Colonic mucosa (tissue), 4 donors: ENCODE data around the gene THADA. TPM values are rescaled to one million over a fixed set of nuclear protein-coding genes. Genes with fewer than 3 reads are reported as not detected.
A peak's percentile ranks its signal among the peaks of the same experiment; 100 is the strongest.
"Not testable (repeated sequence)": the region's sequence is repeated elsewhere in the genome, so short reads cannot be mapped to it uniquely, and the experiment has no call there.

ENCODE experiments used
- DNase-seq: peaks from one replicate; pipeline ENCODE4 v3.0.0-alpha.2; 2020
- H3K27ac ChIP-seq: fragments of 200-600 bp; one replicate; pipeline ENCODE4 v1.8.0; 2021
- H3K27me3 ChIP-seq: fragments of 200-600 bp; one replicate; pipeline ENCODE4 v1.8.0; 2021
- H3K36me3 ChIP-seq: fragments of 200-600 bp; one replicate; pipeline ENCODE4 v1.8.0; 2021
- H3K4me1 ChIP-seq: fragments of 200-600 bp; one replicate; pipeline ENCODE4 v1.8.0; 2021; ENCODE audit warnings: mild to moderate bottlenecking
- H3K4me3 ChIP-seq: fragments of 200-600 bp; one replicate; pipeline ENCODE4 v1.8.0; 2021
- H3K9ac ChIP-seq, 2 donors: one replicate each; pipeline ENCODE4 v1.7.0; 2013; ENCODE audit warnings: control low read depth in 2 of 2, low read depth in 2 of 2, low read length in 2 of 2
- H3K9me3 ChIP-seq: fragments of 200-600 bp; one replicate; pipeline ENCODE4 v1.8.0; 2021
- intact Hi-C: fragments of 100-400 bp; cut with DNase I; formaldehyde crosslinking; loops from one replicate; pipeline ENCODE4 v1.14.1; 2022
- total RNA-seq, 2 donors: library from RNA; stranded (reverse); fragmentation: NEBNext Ultra II Directional in 1 of 2; extraction: Animal tissue kit (Norgen Biotek cat#: 25700) in 1 of 2; gene quantifications; one replicate each; pipeline ENCODE4 v1.2.1, GENCODE V29; 2021
- TF ChIP-seq, protein P1 (sequence below): fragments of 200-600 bp; IDR thresholded peaks from one replicate; pipeline ENCODE4 v1.8.0; 2022; ENCODE audit warnings: antibody characterized with exemption, mild to moderate bottlenecking
- donor health status: healthy.
- donor health status: DM: no; HTN: no; CAD: no.
- donor health status: DM: no; HTN: no; CAD: no.

THADA gene
- total RNA-seq, 2 donors from 2014 or later: 14.6 to 31.4 TPM

DNA sequence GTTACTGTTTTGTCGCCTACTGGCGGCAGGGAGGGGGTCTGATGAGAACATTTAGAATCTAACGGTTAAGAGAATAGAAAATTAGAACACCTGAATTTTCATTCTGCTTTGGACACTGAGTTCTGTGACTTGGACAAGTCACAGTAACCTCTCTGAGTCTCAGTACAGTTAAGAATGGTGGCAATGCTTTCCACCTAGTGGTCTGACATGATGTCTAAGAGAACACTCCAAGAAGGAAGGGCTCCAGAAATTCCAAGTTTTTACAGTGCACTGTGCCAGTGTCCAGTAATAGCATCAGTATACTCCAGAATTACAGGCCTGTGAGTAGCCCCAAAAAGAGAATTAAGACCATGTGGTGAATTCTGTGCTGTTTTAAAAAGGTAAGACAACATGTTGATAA lies 195.3 kb downstream of the THADA start:
- Histone ChIP-seq H3K36me3 (no peaks in the 10 kb centered on the region), H3K27me3 (no peaks in the 10 kb centered on the region), H3K4me1 (no peaks in the 10 kb centered on the region), H3K27ac (peak overlapping the region; percentile 20), H3K9me3 (no peaks in the 10 kb centered on the region), H3K9ac (no peak overlapping the region), H3K4me3 (no peak overlapping the region)
- intact Hi-C loops: no loop called here
- no peak for DNase-seq
- TF ChIP-seq, protein P1, sequence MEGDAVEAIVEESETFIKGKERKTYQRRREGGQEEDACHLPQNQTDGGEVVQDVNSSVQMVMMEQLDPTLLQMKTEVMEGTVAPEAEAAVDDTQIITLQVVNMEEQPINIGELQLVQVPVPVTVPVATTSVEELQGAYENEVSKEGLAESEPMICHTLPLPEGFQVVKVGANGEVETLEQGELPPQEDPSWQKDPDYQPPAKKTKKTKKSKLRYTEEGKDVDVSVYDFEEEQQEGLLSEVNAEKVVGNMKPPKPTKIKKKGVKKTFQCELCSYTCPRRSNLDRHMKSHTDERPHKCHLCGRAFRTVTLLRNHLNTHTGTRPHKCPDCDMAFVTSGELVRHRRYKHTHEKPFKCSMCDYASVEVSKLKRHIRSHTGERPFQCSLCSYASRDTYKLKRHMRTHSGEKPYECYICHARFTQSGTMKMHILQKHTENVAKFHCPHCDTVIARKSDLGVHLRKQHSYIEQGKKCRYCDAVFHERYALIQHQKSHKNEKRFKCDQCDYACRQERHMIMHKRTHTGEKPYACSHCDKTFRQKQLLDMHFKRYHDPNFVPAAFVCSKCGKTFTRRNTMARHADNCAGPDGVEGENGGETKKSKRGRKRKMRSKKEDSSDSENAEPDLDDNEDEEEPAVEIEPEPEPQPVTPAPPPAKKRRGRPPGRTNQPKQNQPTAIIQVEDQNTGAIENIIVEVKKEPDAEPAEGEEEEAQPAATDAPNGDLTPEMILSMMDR: no peak

DNA sequence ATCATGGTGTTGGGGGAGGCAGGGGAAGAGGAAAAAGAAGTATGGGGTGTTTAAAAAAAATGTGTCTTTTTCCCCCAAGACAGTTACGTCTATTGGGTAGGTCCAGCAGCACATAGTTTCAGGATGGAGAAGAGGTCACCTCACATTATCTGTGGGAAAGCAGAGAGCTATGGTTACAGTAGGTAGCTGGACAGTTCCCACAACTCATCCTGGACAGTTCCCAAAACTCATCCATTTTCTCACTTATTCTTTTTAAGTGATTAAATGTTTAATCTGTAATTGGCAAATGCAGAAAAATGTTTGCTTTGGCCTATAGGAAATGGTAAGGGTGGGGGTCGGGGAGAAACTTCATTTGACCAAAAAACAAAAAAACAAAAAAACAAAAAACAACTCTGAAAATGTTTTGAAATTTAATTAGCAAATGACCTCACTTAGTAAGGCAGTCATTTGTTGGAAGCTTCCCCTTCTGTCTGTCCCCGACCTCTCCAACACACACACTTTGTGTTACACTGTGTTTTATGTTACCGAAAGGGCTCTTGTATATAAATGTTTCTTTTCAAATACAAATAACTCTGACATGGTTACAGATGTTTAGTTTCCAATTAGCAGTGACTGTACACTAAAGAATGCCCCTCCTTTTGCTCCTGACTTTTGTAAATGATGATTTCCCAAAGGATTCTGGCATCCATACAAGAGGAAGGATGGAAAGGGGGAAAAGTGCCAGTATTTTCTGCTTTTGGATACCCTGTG lies 196.1 kb downstream of the THADA start:
- Histone ChIP-seq H3K4me3 (no peak overlapping the region), H3K9ac (no peak overlapping the region), H3K36me3 (no peaks in the 10 kb centered on the region), H3K4me1 (no peaks in the 10 kb centered on the region), H3K27me3 (no peaks in the 10 kb centered on the region), H3K27ac (peak overlapping the region; percentile 28), H3K9me3 (no peaks in the 10 kb centered on the region)
- intact Hi-C loops: no loop called here
- no peak for DNase-seq
- TF ChIP-seq, protein P1: no peak

DNA sequence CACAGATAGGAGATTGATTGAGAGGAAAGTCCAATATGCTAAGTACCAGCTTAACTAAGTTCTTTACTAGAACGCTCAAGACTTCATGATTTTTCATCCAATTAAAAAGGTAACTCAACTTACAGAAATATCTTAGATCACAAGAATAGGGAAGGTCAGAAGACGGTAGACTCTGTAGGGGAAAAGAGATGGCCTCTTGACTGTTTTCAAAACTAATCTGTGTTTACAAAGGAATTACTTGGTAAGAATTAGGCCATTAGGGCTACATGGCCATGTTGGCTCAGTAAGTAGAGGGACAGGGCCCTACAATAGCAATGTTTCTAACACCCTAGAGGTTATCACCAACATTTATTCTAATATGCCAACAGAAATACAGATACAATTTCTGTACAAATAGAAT lies 196.7 kb downstream of the THADA start:
- Histone ChIP-seq H3K4me1 (no peaks in the 10 kb centered on the region), H3K9ac (no peak overlapping the region), H3K9me3 (no peaks in the 10 kb centered on the region), H3K27me3 (no peaks in the 10 kb centered on the region), H3K4me3 (no peak overlapping the region), H3K27ac (peak overlapping the region; percentile 28), H3K36me3 (no peaks in the 10 kb centered on the region)
- intact Hi-C loops: no loop called here
- DNase-seq: no peak
- TF ChIP-seq, protein P1: no peak

DNA sequence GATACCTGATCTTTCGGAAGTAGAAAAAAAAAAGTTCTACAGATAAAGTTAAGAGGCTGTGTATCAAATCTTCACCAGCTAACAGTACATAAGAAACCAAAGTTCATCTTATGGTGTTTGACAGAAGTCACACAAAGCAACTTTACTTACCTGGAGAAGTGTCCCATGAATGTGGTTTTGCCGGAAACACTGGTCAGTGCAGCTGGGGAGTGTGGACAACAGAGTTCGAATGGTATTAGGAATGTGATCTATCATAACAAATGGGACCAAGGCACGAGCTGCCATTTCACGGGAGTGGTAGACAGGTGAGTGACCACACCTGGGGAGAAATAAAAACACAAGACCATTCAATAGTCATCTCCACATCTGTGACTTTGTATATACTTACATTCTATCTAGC lies 198.0 kb downstream of the THADA start:
- H3K9me3 ChIP-seq: no peaks in the 10 kb centered on the region
- H3K9ac ChIP-seq: no peak overlapping the region
- no peaks in the 10 kb centered on the region for H3K27me3 ChIP-seq
- H3K36me3 ChIP-seq: no peaks in the 10 kb centered on the region
- TF ChIP-seq, protein P1: no peak
- DNase-seq: no peak
- H3K27ac ChIP-seq: no peak overlapping the region
- no peak overlapping the region for H3K4me3 ChIP-seq
- H3K4me1 ChIP-seq: no peaks in the 10 kb centered on the region
- intact Hi-C loops: no loop called here

DNA sequence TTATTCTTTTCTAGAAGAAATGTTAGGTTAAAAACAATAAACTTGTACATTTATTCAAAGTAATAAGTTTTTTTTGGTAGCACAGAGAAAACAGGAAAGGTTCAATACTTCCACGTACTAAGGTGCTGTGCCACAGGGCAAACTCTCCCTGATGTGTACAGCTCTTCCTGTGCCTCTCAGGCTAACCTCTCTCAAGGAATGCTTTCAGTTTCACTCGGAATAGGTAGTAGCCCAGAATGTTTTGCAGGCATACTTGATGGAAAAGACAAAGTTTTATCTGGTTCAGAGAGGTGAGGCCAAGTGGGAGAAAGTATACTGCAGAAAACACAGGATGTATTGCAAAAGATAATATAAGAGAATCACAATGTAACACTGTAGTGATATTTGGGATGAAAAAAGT lies 198.4 kb downstream of the THADA start:
- DNase-seq: no peak
- intact Hi-C loops: no loop called here
- no peaks in the 10 kb centered on the region for H3K9me3 ChIP-seq

DNA sequence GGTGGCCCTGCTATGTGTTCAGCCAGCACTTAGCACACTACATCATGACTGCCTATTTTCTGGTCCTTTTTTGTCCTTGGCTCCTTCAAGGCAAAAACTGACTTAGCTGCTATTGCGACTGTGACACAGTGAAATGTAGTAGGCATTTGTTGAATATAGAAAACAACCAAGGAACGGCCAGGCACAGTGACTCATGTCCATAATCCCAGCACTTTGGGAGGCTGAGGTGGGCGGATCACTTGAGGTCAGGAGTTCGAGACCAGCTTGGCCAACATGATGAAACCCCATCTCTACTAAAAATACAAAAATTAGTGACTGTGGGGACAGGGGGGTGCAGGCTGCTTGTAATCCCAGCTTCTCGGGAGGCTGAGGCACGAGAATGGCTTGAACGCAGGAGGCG lies 199.5 kb downstream of the THADA start:
- H3K4me1 ChIP-seq, DNase-seq, H3K27ac ChIP-seq, H3K9me3 ChIP-seq, H3K9ac ChIP-seq, H3K4me3 ChIP-seq, H3K27me3 ChIP-seq, intact Hi-C loops, H3K36me3 ChIP-seq: not testable (repeated sequence)

More for the DNA sequence above, 198.4 kb downstream of the THADA start:
- H3K36me3 ChIP-seq: no peaks in the 10 kb centered on the region
- H3K9ac ChIP-seq: no peak overlapping the region
- TF ChIP-seq, protein P1: no peak
- H3K4me1 ChIP-seq: no peaks in the 10 kb centered on the region
- no peak overlapping the region for H3K27ac ChIP-seq
- H3K4me3 ChIP-seq: no peak overlapping the region
- H3K27me3 ChIP-seq: no peaks in the 10 kb centered on the region
